Mesenchymal stem cell (in vitro differentiated cells and primary cell): ENCODE measurements around the gene KRTAP3-2.

Experiments used
- DNase-seq: peaks from one replicate; pipeline ENCODE4 v3.0.0-alpha.2; 2013
- H2AFZ ChIP-seq: one replicate; pipeline ENCODE4 v1.6.1; 2013; ENCODE audit warnings: low read depth, mild to moderate bottlenecking, control low read depth, inconsistent platforms, low read length, moderate library complexity
- H2AK5ac ChIP-seq: 2 replicates; pipeline ENCODE4 v1.6.1; 2013; ENCODE audit warnings: low read length, moderate library complexity, mild to moderate bottlenecking, inconsistent platforms; ENCODE audit not compliant: severe bottlenecking
- H2BK120ac ChIP-seq: one replicate; pipeline ENCODE4 v1.6.1; 2013; ENCODE audit warnings: low read depth, mild to moderate bottlenecking, inconsistent platforms, low read length, moderate library complexity
- H2BK12ac ChIP-seq, 2 experiments: one replicate each; pipeline ENCODE4 v1.6.1; 2013; ENCODE audit warnings: inconsistent platforms in 2 of 2, low read length in 2 of 2, mild to moderate bottlenecking in 2 of 2, moderate library complexity in 2 of 2, control low read depth in 1 of 2
- H2BK15ac ChIP-seq: one replicate; pipeline ENCODE4 v1.6.1; 2013; ENCODE audit warnings: mild to moderate bottlenecking, low read depth, inconsistent platforms; ENCODE audit not compliant: poor library complexity, severe bottlenecking
- H2BK5ac ChIP-seq: 2 replicates; pipeline ENCODE4 v1.6.1; 2013; ENCODE audit warnings: low read depth, mild to moderate bottlenecking, low read length, control low read depth, inconsistent platforms; ENCODE audit not compliant: poor library complexity, severe bottlenecking
- H3K14ac ChIP-seq, 2 experiments: one replicate each; pipeline ENCODE4 v1.6.1; 2013; ENCODE audit warnings: inconsistent platforms in 2 of 2, low read length in 2 of 2, control low read depth in 1 of 2, mild to moderate bottlenecking in 1 of 2, moderate library complexity in 1 of 2
- H3K18ac ChIP-seq, 2 experiments: one replicate each; pipeline ENCODE4 v1.6.1; 2013; ENCODE audit warnings: inconsistent platforms in 2 of 2, low read length in 2 of 2, control low read depth in 1 of 2, low read depth in 1 of 2, mild to moderate bottlenecking in 1 of 2
- H3K23ac ChIP-seq, 2 experiments: one replicate each; pipeline ENCODE4 v1.6.1; 2013; ENCODE audit warnings: inconsistent platforms in 2 of 2, low read length in 2 of 2, mild to moderate bottlenecking in 2 of 2, moderate library complexity in 2 of 2, control low read depth in 1 of 2
- H3K27ac ChIP-seq: 2 replicates; pipeline ENCODE4 v1.5.1; 2013; ENCODE audit warnings: mild to moderate bottlenecking, moderate library complexity, low read length, control low read depth, inconsistent platforms; ENCODE audit not compliant: poor library complexity, severe bottlenecking
- H3K27me3 ChIP-seq, 2 experiments: 2 replicates each; pipeline versions ENCODE4 v1.6.1 to v1.7.0; 2013; ENCODE audit warnings: low read length in 2 of 2, mild to moderate bottlenecking in 2 of 2, moderate library complexity in 2 of 2, control low read depth in 1 of 2, inconsistent platforms in 1 of 2; ENCODE audit not compliant: control insufficient read depth in 1 of 2, insufficient read depth in 1 of 2
- H3K36me3 ChIP-seq, 2 experiments: 2 replicates each; pipeline versions ENCODE4 v1.6.1 to v1.7.0; 2013; ENCODE audit warnings: low read length in 2 of 2, control low read depth in 1 of 2, inconsistent platforms in 1 of 2, low read depth in 1 of 2, mild to moderate bottlenecking in 1 of 2; ENCODE audit not compliant: insufficient read depth in 2 of 2, control insufficient read depth in 1 of 2
- H3K4ac ChIP-seq, 2 experiments: one replicate each; pipeline ENCODE4 v1.6.1; 2013; ENCODE audit warnings: inconsistent platforms in 2 of 2, low read length in 2 of 2, mild to moderate bottlenecking in 2 of 2, moderate library complexity in 2 of 2, control low read depth in 1 of 2, low read depth in 1 of 2
- H3K4me1 ChIP-seq: 2 replicates; pipeline ENCODE4 v1.6.1; 2013; ENCODE audit warnings: low read depth, low read length, control low read depth; ENCODE audit not compliant: control insufficient read depth, insufficient read depth
- H3K4me2 ChIP-seq: 2 replicates; pipeline ENCODE4 v1.6.1; 2013; ENCODE audit warnings: low read length, mild to moderate bottlenecking, inconsistent platforms; ENCODE audit not compliant: poor library complexity, severe bottlenecking
- H3K4me3 ChIP-seq, 2 experiments: 2 replicates each; pipeline versions ENCODE4 v1.5.1 to v1.7.0; 2013; ENCODE audit warnings: low read length in 2 of 2, mild to moderate bottlenecking in 2 of 2, control low read depth in 1 of 2, low read depth in 1 of 2; ENCODE audit not compliant: insufficient read depth in 1 of 2
- H3K79me1 ChIP-seq: replicated peaks from 2 replicates; pipeline ENCODE4 v1.6.1; 2013; ENCODE audit warnings: mild to moderate bottlenecking, control low read depth, low read length, inconsistent platforms; ENCODE audit not compliant: poor library complexity, severe bottlenecking
- H3K9ac ChIP-seq: 2 replicates; pipeline ENCODE4 v1.7.0; 2013; ENCODE audit warnings: mild to moderate bottlenecking, low read length, moderate library complexity
- H3K9me3 ChIP-seq: 2 replicates; pipeline ENCODE4 v1.7.0; 2013; ENCODE audit warnings: mild to moderate bottlenecking, low read length; ENCODE audit not compliant: control insufficient read depth
- H4K8ac ChIP-seq: one replicate; pipeline ENCODE4 v1.6.1; 2013; ENCODE audit warnings: inconsistent platforms, mild to moderate bottlenecking, low read length, moderate library complexity
- H4K91ac ChIP-seq: one replicate; pipeline ENCODE4 v1.6.1; 2013; ENCODE audit warnings: mild to moderate bottlenecking, low read length, inconsistent platforms
- WGBS: methylation state at CpG from one replicate; pipeline ENCODE4 v1.1.7; 2013; ENCODE audit warnings: mixed read lengths; 5-methylcytosine and 5-hydroxymethylcytosine counted together

Gene KRTAP3-2

GRCh38 chr17:41013606-41014005, 13.9 kb upstream of the KRTAP3-2 start:
- no peak overlapping the region for H3K4me2 ChIP-seq
- H3K79me1 ChIP-seq = no peaks in the 10 kb centered on the region
- H3K18ac ChIP-seq = no peak overlapping the region
- no peak overlapping the region for H3K4me3 ChIP-seq
- no peaks in the 10 kb centered on the region for H3K36me3 ChIP-seq
- no peak overlapping the region for H2AFZ ChIP-seq
- H3K23ac ChIP-seq = no peak overlapping the region
- H3K9ac ChIP-seq = no peak overlapping the region
- no peak overlapping the region for H3K14ac ChIP-seq
- no peak overlapping the region for H2BK120ac ChIP-seq
- no peak overlapping the region for H4K8ac ChIP-seq
- WGBS = 17% methylated on average over 1 of the region's 1 CpG
- no peak overlapping the region for H3K27ac ChIP-seq
- H3K9me3 ChIP-seq = no peaks in the 10 kb centered on the region
- H3K4ac ChIP-seq = no peak overlapping the region
- H4K91ac ChIP-seq = no peak overlapping the region
- H2AK5ac ChIP-seq = no peak overlapping the region
- no peaks in the 10 kb centered on the region for H3K4me1 ChIP-seq
- H2BK12ac ChIP-seq = no peak overlapping the region
- no peak overlapping the region for H2BK5ac ChIP-seq
- no peak for DNase-seq
- H2BK15ac ChIP-seq = no peak overlapping the region
- no peaks in the 10 kb centered on the region for H3K27me3 ChIP-seq

GRCh38 chr17:41013181-41013580, 13.5 kb upstream of the KRTAP3-2 start:
- Histone ChIP-seq H3K14ac (no peak overlapping the region), H2BK12ac (no peak overlapping the region), H3K9me3 (no peaks in the 10 kb centered on the region), H2BK5ac (no peak overlapping the region), H3K9ac (no peak overlapping the region), H2BK120ac (no peak overlapping the region), H2AFZ (no peak overlapping the region), H3K4ac (no peak overlapping the region), H3K4me3 (no peak overlapping the region), H3K36me3 (no peaks in the 10 kb centered on the region), H3K79me1 (no peaks in the 10 kb centered on the region), H2BK15ac (no peak overlapping the region), H3K18ac (no peak overlapping the region), H3K4me2 (no peak overlapping the region), H3K27me3 (no peaks in the 10 kb centered on the region), H4K8ac (no peak overlapping the region), H4K91ac (no peak overlapping the region), H3K4me1 (no peaks in the 10 kb centered on the region), H2AK5ac (peak overlapping the region; percentile 20), H3K27ac (no peak overlapping the region), H3K23ac (peak overlapping the region in 1 of 2 experiments; percentile 59)
- WGBS = 88% methylated on average over 3 of the region's 3 CpGs
- DNase-seq = no peak

GRCh38 chr17:41012326-41013120, 12.8 kb upstream of the KRTAP3-2 start:
- H2BK5ac ChIP-seq = no peak overlapping the region
- no peak overlapping the region for H2BK15ac ChIP-seq
- no peaks in the 10 kb centered on the region for H3K9me3 ChIP-seq
- H3K18ac ChIP-seq = no peak overlapping the region
- H3K4me2 ChIP-seq = no peak overlapping the region
- H4K8ac ChIP-seq = no peak overlapping the region
- no peak overlapping the region for H3K14ac ChIP-seq
- H3K27me3 ChIP-seq = no peaks in the 10 kb centered on the region
- DNase-seq = no peak
- H3K27ac ChIP-seq = no peak overlapping the region
- no peak overlapping the region for H4K91ac ChIP-seq
- no peak overlapping the region for H3K4me3 ChIP-seq
- no peak overlapping the region for H3K9ac ChIP-seq
- no peak overlapping the region for H3K23ac ChIP-seq
- no peak overlapping the region for H2AFZ ChIP-seq
- H2BK12ac ChIP-seq = no peak overlapping the region
- H3K36me3 ChIP-seq = no peaks in the 10 kb centered on the region
- no peak overlapping the region for H2BK120ac ChIP-seq
- H3K79me1 ChIP-seq = no peaks in the 10 kb centered on the region
- H3K4ac ChIP-seq = no peak overlapping the region
- peak overlapping the region; percentile 20 for H2AK5ac ChIP-seq
- no peaks in the 10 kb centered on the region for H3K4me1 ChIP-seq
- WGBS = 91% methylated on average over 6 of the region's 6 CpGs

GRCh38 chr17:41010441-41010840, 10.7 kb upstream of the KRTAP3-2 start:
- Histone ChIP-seq H4K91ac (no peak overlapping the region), H3K4me3 (no peak overlapping the region), H3K14ac (no peak overlapping the region), H3K27ac (no peak overlapping the region), H3K27me3 (no peaks in the 10 kb centered on the region), H3K23ac (no peak overlapping the region), H2BK15ac (no peak overlapping the region), H4K8ac (no peak overlapping the region), H2BK12ac (no peak overlapping the region), H3K4me1 (no peaks in the 10 kb centered on the region), H3K4ac (no peak overlapping the region), H3K79me1 (no peaks in the 10 kb centered on the region), H3K4me2 (no peak overlapping the region), H3K9me3 (no peaks in the 10 kb centered on the region), H3K9ac (no peak overlapping the region), H3K18ac (no peak overlapping the region), H2AFZ (no peak overlapping the region), H2BK5ac (no peak overlapping the region), H2BK120ac (no peak overlapping the region), H3K36me3 (no peaks in the 10 kb centered on the region), H2AK5ac (no peak overlapping the region)
- no peak for DNase-seq
